Hypothalamus (tissue), 51 donors: Measurements from ENCODE around the gene ALAS1.
"Not testable (repeated sequence)": the region's sequence is repeated elsewhere in the genome, so short reads cannot be mapped to it uniquely, and the experiment has no call there.

Experiments
- DNase-seq, 51 donors: peaks; one replicate each; lab custom pipeline; 2025; lab: John Stamatoyannopoulos, UW

The ALAS1 gene

DNA sequence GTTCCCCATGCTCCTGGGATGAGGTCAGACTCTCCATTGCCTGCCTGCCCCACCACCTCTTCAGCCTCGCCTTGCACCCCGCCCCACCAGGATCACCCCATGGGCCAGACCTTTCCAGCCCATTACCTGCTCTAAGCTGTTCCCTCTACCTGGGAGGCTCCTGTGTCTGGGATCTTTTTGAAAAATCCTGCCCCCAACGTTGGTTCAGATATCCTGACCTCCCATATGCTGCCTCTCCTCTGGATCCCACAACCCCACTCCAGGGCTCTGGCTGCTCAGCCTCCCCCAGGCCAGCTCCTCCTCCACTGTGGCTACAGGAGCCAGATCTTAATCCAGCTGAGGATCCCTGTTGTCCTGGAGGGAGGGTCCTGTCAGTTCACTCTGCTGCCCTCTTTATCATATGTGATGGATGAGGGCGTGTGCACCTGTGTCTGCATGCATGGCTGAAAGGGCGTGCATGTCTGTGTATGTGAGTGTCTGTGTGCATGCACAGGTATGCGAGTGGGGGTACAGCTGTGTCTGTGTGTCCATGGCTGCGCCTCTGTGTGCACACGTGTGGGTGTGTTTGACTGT is 21.7 kb upstream of the ALAS1 start:
- DNase-seq: no peak

- DNase-seq: no peak
These were observed 20.8 kb upstream of the ALAS1 start for GRCh38 chr3:52176951-52177700.

GRCh38 chr3:52177701-52178042 is 20.3 kb upstream of the ALAS1 start:
- no peak for DNase-seq

GRCh38 chr3:52178126-52178525 is 19.8 kb upstream of the ALAS1 start:
- DNase-seq: not testable (repeated sequence)

DNA sequence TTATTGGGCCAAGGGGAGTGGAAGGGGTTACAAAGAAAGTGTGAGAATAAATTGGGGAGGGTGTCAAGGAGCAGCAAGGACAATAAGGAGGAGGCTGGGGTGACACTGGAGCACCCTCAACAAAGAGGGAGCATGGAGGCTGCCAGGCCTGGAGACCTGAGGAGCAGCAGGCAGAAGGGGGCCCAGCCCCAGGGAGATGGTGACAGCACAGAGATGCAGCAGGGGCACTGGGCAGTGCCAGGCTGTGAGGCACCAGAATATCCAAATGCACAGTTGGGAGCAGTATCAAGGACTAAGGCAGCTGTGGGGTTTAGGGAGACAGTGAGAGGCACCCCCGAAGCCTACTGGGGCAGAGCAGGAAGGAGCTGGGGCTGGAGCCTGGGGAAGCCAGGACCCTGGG is 19.4 kb upstream of the ALAS1 start:
- DNase-seq: no peak

DNA sequence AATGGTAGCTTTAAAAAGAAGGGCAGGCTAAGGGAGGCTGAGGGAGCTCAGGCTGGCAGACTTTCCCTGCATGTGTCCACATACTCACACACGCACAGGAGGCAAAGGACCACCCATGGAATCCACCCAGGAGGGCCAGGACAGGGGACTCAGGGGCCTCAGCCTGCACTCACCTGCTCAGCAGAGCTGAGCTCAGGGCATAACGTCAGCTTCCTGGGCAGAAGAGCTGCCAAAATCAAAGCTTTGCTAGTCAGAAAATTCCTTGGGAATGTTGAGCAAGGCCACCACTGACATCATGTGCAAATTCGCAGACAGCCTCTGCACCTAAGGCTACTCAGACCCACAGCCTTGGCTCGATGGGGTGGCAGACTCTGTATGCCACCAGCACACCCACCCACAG is 16.4 kb upstream of the ALAS1 start:
- no peak for DNase-seq

GRCh38 chr3:52182196-52182595 is 15.8 kb upstream of the ALAS1 start:
- no peak for DNase-seq

- no peak for DNase-seq
These were observed 15.3 kb upstream of the ALAS1 start for GRCh38 chr3:52182691-52183090.

DNA sequence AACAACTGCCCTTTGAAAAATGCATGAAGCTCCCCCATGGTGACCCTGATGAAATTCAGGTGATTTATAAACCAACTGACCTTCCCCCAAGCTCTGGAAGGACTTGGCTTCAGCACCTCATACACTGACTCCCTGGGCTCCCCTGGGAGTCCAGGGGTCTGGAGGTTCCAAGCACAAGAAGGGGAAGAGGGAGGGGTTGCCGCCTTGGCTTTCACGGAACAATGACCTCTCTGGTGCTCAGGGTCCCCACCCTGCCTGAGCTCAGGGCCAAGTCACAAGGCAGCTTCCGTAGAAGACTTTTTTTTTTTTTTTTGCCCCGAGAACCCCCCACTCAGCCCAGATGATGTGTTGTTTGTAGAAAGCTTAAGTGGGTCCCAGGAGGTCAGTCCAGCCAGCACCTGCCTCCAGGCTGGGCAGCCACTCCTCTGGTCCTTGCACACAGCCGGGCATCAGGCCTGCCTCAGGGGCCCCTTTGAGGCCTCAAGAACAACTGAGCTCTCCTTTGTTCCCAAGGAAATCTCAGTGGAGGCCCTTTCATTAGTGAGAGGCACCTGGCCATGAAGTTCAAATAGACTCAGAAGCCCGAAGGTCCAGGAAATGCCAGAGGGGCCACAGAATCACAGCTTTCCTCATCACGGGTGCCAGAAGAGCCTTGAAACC is 14.0 kb upstream of the ALAS1 start:
- no peak for DNase-seq

- DNase-seq: no peak
These were observed 13.3 kb upstream of the ALAS1 start for GRCh38 chr3:52184690-52185089.

DNA sequence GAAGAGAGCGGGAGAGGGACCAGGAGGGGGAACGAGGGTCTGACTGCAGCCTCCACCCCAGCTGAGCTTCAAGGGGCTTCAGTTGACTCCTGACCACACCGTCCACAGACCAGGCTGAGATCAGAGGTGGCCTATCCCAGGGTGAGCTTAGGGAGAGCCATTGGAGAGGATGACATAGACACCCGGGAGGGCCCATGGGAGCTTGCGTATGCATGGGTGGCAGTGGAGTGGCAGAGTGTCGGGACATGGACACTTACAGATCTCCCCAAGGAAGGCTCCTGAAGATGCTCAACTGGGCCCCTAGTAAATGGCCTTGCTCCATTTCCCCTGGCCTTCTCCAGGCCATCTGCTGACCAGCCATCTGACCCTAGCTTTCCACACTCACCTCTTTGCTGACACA is 12.6 kb upstream of the ALAS1 start:
- DNase-seq: no peak

GRCh38 chr3:52185837-52186236 is 12.1 kb upstream of the ALAS1 start:
- DNase-seq: no peak

DNA sequence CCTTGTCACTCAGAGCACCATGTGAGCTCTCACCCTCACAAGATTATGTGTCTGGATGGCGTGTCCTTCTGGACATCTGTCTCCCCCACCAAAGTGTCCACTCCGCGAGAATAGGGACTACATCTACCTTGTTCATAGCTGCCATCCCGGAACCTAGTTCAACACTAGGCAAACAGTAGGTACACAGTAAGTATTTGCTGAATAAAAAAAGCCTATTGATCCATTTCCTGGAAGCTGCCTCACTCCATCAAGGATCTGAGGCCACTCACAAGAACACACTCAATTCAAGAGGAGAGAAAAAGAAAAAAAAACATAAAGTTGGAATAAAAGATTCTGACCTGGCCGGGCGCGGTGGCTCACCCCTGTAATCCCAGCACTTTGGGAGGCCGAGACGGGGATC is 11.2 kb upstream of the ALAS1 start:
- DNase-seq: no peak

DNA sequence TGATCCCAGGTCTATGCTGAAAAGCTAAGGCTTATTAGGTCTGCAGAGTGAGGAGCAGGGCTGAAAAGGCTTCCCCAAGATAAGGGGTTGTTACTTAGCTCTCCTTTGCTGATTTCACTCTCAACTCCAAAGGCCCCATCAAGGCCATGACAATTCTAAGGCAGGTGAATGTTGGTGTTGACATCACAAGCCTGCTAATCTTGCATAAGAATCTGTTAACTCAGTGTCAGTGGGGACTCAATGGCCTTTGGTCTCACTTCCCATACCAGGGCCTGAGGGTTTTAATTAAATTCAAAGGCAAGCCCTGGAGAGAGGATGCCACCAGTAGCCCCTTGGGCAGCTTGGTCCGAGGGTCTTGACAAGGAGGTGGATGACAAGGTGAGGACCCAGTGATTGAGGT is 9.4 kb upstream of the ALAS1 start:
- no peak for DNase-seq

GRCh38 chr3:52190294-52191074 is 7.5 kb upstream of the ALAS1 start:
- DNase-seq: peak in 41 of 51 donors; percentile 9 to 85 (median 52)

- no peak for DNase-seq
These were observed 6.3 kb upstream of the ALAS1 start for GRCh38 chr3:52191663-52192062.

- peak in 38 of 51 donors; percentile 15 to 89 (median 61) for DNase-seq
These were observed 4.9 kb upstream of the ALAS1 start for GRCh38 chr3:52193065-52193464.

GRCh38 chr3:52194485-52195290 is 3.3 kb upstream of the ALAS1 start:
- no peak for DNase-seq

DNA sequence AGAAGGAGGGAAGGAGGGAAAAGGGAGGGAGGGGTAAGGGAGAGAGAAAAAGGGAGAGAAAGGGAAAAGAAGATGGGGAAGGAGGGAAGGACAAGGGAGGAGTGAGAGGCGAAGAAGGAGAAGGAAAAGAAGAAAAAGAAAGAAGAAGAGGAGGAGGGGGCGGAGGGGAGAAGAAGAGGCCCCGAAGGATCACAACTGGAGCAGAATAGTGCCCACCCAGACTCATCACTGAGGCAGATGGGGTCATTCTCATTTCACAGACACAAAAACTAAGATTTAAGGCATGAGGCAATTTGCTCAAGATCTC is 2.7 kb upstream of the ALAS1 start:
- DNase-seq: no peak

GRCh38 chr3:52195823-52196331 is 2.1 kb upstream of the ALAS1 start:
- no peak for DNase-seq

- no peak for DNase-seq
These were observed 983 bp upstream of the ALAS1 start for GRCh38 chr3:52196977-52197376.
